RCC 7860 (cell line): ENCODE data around the gene DDX39A.
"Not testable (repeated sequence)": the region's sequence is repeated elsewhere in the genome, so short reads cannot be mapped to it uniquely, and the experiment has no call there.

Experiments
- DNase-seq: peaks from one replicate; pipeline ENCODE4 v3.0.0-alpha.2; 2015; ENCODE audit warnings: low spot score
- FAIRE-seq: peaks from 2 replicates; lab custom pipeline; 2012; peaks lifted over from hg19 to GRCh38; lab: Jason Lieb, UNC

The DDX39A gene

GRCh38 chr19:14391156-14391821 lies 27.9 kb downstream of the DDX39A start:
- FAIRE-seq (no peak), DNase-seq (no peak)

DNA sequence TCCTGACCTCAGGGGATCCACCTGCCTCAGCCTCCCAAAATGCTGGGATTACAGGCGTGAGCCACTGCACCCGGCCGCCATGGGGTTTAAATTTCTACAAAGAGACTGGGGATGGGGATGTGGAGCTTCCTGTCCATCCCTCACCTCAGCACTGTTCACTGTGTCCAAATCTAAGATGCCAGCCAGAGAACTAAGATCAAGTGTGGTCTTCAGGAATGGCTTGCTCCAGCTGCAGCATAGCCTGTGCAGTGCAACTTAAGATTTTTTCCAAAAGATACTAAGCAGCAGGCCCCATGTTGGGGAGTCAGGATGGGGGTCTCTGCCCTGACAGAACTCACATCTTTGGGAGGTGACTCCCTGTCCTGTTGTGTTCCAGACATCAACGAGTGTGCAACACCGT lies 28.6 kb downstream of the DDX39A start:
- no peak for FAIRE-seq

DNA sequence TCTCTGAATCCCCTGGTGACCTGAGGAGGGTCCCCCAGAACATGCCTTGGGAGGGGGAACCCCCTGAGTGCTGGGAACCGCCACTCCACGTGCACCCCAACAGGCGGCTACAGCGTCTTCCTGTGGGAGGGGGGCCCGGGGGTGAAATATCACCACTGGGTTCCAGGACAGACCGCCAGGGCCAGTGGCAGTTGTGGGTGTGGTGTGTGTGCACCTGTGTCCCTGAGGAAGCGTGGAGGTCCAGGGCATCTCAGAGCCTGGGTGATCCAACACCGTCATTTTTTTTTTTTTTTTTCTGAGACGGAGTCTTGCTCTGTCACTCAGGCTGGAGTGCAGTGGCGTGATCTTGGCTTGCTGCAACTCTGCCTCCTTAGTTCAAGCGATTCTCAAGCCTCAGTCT lies 33.6 kb downstream of the DDX39A start:
- FAIRE-seq (no peak), DNase-seq (no peak)

More for the DNA sequence above, 28.6 kb downstream of the DDX39A start:
- DNase-seq: no peak

GRCh38 chr19:14383661-14384555 lies 35.2 kb downstream of the DDX39A start:
- DNase-seq: peak; percentile 21
- no peak for FAIRE-seq

GRCh38 chr19:14381689-14382474 lies 37.3 kb downstream of the DDX39A start:
- FAIRE-seq: no peak
- DNase-seq: peak; percentile 75

DNA sequence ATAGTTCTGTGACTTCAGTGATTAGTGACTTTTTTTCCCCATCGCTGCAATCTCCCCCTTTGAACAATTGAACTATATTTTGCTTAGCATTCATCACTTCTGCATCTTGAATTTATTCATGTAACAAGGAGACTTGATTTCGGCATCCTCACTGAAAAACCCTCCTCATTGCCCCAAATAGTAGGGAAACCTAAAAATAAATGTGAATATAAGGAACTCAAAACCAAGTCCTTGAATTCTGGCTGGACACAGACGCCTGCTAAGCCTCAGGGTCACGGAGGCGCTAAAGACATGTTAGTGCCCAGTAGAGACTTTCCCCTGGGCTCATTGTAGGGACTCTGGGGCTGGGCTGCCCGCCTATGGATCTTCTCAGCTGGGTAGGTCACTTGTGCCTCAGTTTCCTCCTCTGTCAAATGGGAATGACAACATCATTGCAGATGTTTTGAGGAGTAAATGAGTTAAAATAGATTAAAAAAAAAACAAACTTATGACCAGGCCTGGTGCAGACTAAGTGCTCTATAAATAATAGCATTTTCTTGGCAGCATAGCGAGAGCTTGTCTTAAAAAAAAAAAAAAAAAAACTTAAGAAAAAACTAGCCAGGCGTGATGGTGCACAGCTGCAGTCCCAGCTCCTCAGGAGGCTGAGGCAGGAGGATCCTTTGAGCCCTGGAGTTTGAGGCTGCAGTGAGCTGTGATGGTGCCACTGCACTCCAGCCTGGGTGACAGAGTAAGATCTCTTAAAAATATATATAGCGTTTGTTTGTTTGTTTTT lies 39.7 kb downstream of the DDX39A start:
- FAIRE-seq (no peak), DNase-seq (no peak)

DNA sequence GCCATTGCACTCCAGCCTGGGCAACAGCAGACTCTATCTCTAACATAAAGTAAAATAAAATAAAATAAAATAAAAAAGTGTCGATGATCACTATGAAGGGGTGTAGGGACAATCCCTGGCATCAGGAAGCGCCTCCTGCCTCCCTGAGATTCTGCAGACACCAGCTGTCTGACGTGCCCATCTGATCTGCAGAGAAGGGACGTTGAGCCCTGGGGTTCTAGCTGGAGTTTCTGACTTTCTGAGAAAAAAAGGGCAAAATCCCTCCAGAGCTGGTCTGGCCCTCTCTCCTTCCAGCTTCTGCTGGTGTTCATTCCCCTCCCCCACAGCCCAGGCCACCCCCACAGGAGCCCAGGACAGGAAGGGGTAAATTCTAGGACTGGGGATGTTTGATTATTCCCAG lies 40.3 kb downstream of the DDX39A start:
- DNase-seq: no peak

DNA sequence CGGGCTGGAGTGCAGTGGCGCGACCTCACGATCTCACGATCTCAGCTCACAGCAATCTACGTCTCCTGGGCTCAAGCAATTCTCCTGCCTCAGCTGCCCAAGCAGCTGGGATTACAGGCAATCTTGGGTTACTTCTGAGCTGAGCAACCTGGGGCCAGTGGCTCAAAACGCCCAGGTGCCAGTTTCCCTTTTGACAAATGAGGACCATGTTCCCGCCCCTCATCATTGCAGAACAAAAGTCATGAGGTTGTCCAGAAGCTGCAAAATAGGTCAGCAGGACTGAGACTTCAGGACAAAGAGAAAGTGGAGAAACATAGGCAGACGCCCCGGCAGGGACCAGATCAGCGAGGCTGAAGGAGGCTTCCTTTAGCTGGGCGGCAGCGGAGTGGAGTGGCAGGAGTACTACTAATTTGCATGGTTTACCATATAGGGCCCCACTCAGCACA lies 41.2 kb downstream of the DDX39A start:
- no peak for DNase-seq
- no peak for FAIRE-seq

More for the DNA sequence above, 40.3 kb downstream of the DDX39A start:
- no peak for FAIRE-seq

DNA sequence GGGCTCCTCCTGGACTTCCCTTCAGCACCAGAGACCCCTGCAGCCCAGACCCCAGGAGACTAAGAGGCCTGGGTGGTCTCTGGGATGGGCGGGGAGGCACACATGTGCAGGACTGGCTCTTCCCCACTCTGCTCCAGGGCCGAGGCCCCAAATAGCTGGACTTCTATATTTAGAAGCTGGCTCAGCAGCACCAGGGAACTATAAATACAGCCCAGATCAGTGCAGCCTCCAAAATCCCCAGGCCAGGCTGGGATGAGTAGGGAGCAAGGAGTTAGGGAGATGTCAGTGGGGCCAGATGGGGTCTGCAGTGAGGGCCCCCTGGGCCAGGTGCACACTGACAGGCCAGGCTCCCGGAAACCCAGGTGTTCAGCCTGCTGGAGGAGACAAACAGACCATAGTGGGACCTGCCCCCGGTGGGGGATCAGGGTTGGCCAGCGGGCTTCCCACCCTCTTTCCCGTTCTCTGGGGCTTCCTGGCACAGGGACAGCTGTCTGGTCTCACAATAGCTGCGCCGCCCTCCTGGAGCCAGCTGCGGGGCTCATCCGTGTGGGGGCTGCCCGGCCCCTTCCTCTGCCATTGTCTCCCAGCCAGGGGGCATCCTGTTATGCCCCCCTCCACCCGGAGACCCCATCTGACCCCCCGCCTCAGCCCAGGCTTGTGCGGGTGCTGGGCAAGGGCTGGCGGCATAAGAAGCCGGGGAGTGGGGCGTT lies 43.4 kb downstream of the DDX39A start:
- DNase-seq: no peak
- FAIRE-seq: no peak

DNA sequence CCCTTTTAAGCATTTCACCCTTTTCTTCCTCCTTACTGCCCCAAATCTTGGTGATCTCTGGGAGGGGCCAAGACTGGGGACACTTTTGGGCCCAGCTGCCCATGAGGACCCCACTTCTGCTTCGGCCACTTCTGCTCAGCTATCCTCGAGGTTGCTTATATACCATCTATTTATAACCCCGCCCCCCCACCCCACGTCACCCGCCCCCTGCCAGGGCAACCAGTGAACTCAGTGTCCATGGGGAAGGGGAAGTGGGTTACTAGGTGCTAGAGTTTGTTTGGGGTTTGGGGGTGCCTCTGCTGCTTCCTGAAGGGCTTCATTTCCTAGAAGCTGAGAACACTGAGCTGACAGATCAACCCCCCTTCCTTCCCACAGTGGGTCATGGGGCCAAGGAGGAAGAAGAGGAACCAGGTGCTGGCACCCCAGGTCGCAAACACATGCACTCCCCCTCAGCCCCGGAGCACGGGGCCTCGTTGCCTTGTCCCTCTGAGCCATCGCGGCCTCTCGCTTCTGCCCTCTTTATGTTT lies 44.0 kb downstream of the DDX39A start:
- FAIRE-seq (no peak), DNase-seq (no peak)

- DNase-seq, FAIRE-seq: not testable (repeated sequence)
Measured at GRCh38 chr19:14374313-14374712, 44.8 kb downstream of the DDX39A start.

GRCh38 chr19:14372384-14373077 lies 46.6 kb downstream of the DDX39A start:
- FAIRE-seq, DNase-seq: not testable (repeated sequence)

GRCh38 chr19:14371301-14371821 lies 47.8 kb downstream of the DDX39A start:
- no peak for DNase-seq
- no peak for FAIRE-seq

DNA sequence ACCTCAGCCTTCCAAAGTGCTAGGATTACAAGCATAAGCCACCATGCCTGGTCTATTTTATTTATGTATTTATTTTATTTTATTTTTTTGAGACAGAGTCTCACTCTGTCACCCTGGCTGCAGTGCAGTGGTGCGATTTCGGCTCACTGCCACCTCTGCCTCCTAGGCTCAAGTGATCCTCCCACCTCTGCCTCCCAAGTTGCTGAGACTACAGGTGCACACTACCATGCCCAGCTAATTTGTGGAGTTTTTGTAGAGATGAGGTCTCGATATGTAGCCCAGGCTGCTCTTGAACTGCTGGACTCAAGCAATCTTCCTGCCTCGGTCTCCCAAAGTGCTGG lies 48.2 kb downstream of the DDX39A start:
- DNase-seq (no peak), FAIRE-seq (no peak)

DNA sequence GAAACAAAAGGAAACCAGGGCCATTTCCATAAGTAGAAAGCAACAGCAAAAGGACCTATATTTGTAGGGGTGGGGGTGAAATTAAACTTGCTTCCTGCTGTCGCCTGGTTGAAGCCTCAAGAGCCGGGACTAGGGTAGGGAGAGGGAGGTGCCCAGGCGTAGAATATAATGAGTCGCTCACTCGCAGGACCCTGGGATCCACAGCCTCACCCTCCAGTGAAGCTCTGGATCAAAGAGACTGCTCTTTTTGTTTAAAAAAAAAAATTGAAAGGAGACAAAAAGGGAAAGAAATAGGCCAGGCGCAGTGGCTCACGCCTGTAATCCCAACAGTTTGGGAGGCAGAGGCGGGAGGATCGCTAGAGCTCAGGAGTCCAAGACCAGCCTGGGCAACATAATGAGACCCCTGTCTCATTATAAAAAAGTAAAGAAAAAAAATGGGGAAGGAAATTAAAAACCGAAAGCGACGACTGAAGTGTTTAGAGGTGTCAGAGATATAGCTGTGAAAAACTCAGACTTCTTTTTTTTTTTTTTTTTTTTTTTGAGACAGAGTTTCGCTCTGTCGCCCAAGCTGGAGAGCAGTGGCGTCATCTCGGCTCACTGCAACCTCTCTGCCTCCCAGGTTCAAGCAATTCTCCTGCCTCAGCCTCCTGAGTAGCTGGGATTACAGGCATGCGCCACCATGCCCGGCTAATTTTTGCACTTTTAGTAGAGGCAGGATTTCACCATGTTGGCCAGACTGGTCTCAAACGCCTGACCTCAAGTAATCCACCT lies 48.8 kb downstream of the DDX39A start:
- no peak for FAIRE-seq
- DNase-seq: no peak

- DNase-seq (no peak), FAIRE-seq (no peak)
Measured at GRCh38 chr19:14369399-14370168, 49.6 kb downstream of the DDX39A start.

DNA sequence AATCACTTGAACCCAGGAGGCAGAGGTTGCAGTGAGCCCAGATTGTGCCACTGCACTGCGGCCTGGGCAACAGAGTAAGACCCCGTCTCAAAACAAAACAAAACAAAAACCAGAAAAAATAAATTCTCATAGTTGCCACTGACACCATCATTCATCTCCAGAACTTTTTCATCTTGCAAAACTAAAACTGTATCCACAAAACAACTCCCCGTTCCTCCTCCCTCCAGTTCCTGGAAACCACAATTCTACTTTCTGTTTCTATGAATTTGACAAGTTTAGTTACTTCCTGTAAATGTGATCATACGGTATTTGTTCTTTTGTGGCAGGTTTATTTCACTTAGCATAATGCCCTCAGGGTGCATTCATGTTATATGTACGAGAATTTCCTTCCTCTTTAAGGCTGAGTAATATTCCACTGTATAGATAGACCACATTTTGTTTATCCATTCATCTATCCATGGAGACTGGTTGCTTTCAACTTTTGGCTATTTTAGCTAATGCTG lies 51.1 kb downstream of the DDX39A start:
- DNase-seq (no peak), FAIRE-seq (no peak)
